ENCODE measurements around the gene TTC27.

DNA sequence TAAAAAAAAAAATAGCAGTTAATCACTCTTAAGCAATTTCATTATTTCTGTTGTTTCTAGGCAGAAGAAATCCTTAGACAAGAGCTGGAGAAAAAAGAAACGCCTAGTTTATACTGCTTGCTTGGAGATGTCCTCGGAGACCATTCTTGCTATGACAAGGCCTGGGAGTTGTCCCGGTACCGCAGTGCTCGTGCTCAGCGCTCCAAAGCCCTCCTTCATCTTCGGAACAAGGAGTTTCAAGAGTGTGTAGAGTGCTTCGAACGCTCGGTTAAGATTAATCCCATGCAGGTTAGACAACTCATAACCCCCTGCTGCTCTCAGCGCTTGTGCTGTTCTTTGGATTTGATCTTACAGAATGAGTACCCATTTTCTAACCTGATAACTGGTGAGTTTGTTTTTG, 130.4 kb downstream of the TTC27 start:
- no peak for TF ChIP-seq EP300 (IDR thresholded peaks at IDR 0.05)
- no peak for TF ChIP-seq CTCF (IDR thresholded peaks at IDR 0.05)
